ENCODE data around the gene WASF2. TPM values are rescaled to one million over a fixed set of nuclear protein-coding genes. Genes with fewer than 3 reads are reported as not detected.

The WASF2 gene
- total and polyA plus RNA-seq, 2 of the 4 experiments (the other 2 are of a cell fraction) = 7.9 to 45.4 TPM

GRCh38 chr1:27410709-27411108 lies 79.3 kb downstream of the WASF2 start:
- no peak overlapping the region for H4K91ac ChIP-seq (ENCODE audit: insufficient read depth, low read depth, low read length)
- no peak overlapping the region for H3K27ac ChIP-seq (ENCODE audit: insufficient read depth, low read length)
- no peak overlapping the region for H4K5ac ChIP-seq (ENCODE audit: low read depth, low read length)
- H3K9me1 ChIP-seq (ENCODE audit: insufficient read depth, low read length) = no peaks in the 10 kb centered on the region
- ChIA-PET POLR2A (ENCODE audit: unreplicated experiment) (no interaction called here), CTCF (interaction anchor here (0.8 kb wide), 1 partner anchor 45 kb away, joined by 3 read pairs; no protein-coding TSS in a partner anchor)
- no peak overlapping the region for H3K23ac ChIP-seq (ENCODE audit: low read depth, low read length)
- H3K4me2 ChIP-seq (ENCODE audit: low read depth, low read length) = no peak overlapping the region
- no peak overlapping the region for H3K4me3 ChIP-seq (ENCODE audit: insufficient read depth, low read depth, low read length)
- H3K27me3 ChIP-seq (ENCODE audit: control insufficient read depth, insufficient read depth, low read length) = no peaks in the 10 kb centered on the region
- no peak overlapping the region for H3K9ac ChIP-seq (ENCODE audit: low read depth, low read length)
- no peak for DNase-seq
- no peak overlapping the region for H3K14ac ChIP-seq (replicated peaks; ENCODE audit: low read depth, low read length)
- no peaks in the 10 kb centered on the region for H4K20me1 ChIP-seq (ENCODE audit: insufficient read depth, low read length)
- peaks cover 70% of the 10 kb centered on the region for H3K36me3 ChIP-seq (ENCODE audit: control insufficient read depth, insufficient read depth, low read length)
- no peak overlapping the region for H4K8ac ChIP-seq (ENCODE audit: low read depth in 2 of 2, low read length in 2 of 2)
- no CpG with 5 or more reads among the region's 2 CpGs for WGBS, 2 experiments (ENCODE audit: extremely low coverage in 2 of 2, insufficient read length in 1 of 2)
- BruUV-seq (replicated peaks) = no TSS peak
- no peak overlapping the region for H2BK120ac ChIP-seq (ENCODE audit: low read depth, low read length)
- H2AK9ac ChIP-seq (replicated peaks; ENCODE audit: low read depth, low read length, poor library complexity) = no peak overlapping the region
- H2BK5ac ChIP-seq (ENCODE audit: low read depth, low read length, poor library complexity, severe bottlenecking) = no peak overlapping the region
- intact Hi-C loops (cut with micrococcal nuclease) = no loop called here
- H2AFZ ChIP-seq (replicated peaks; ENCODE audit: low read length, poor library complexity) = no peak overlapping the region
- dilution Hi-C loops (cut with HindIII; ENCODE audit: low sequenced_read_pairs, unreplicated experiment) = no loop called here
- H3K4ac ChIP-seq (ENCODE audit: low read depth, low read length) = no peak overlapping the region
- in situ Hi-C loops (cut with MboI; ENCODE audit: low sequenced_read_pairs) = loop anchor here (10.0 kb wide), 1 partner anchor 254 kb away; no protein-coding TSS in a partner anchor
- H3K18ac ChIP-seq (ENCODE audit: low read depth, low read length) = no peak overlapping the region
- no peaks in the 10 kb centered on the region for H3K4me1 ChIP-seq (ENCODE audit: control insufficient read depth, insufficient read depth, low read length)
- H2BK20ac ChIP-seq (ENCODE audit: low read depth, low read length) = no peak overlapping the region
- no peak overlapping the region for H2BK15ac ChIP-seq (ENCODE audit: low read depth, low read length)
- H2AK5ac ChIP-seq (ENCODE audit: low read depth, low read length) = no peak overlapping the region
- no peak overlapping the region for H3K56ac ChIP-seq (ENCODE audit: extremely low read depth, insufficient read depth, low read length)
- ATAC-seq (ENCODE audit: low read depth) = no peak
- no peaks in the 10 kb centered on the region for H3K9me3 ChIP-seq (ENCODE audit: control insufficient read depth, insufficient read depth, low read length)
- TF ChIP-seq CEBPB (IDR thresholded peaks at IDR 0.05; ENCODE audit: low read depth, low read length) = no peak
- TF ChIP-seq MAZ (IDR thresholded peaks at IDR 0.05; ENCODE audit: borderline replicate concordance, low read depth, low read length) = no peak
- no peak for TF ChIP-seq BHLHE40 (IDR thresholded peaks at IDR 0.05; ENCODE audit: low read depth, low read length)
- TF ChIP-seq FOS (IDR thresholded peaks at IDR 0.05; ENCODE audit: low read depth, low read length) = no peak
- no peak for TF ChIP-seq POLR2A (IDR thresholded peaks at IDR 0.05; ENCODE audit: low read depth, low read length)
- no peak for TF ChIP-seq RCOR1 (IDR thresholded peaks at IDR 0.05; ENCODE audit: insufficient replicate concordance, low read length)
- TF ChIP-seq SMC3 (IDR thresholded peaks at IDR 0.05; ENCODE audit: low read depth, low read length) = no peak
- TF ChIP-seq RFX5 (IDR thresholded peaks at IDR 0.05; ENCODE audit: low read depth, low read length) = no peak
- TF ChIP-seq MAFK (IDR thresholded peaks at IDR 0.05; ENCODE audit: low read depth, low read length) = no peak
- TF ChIP-seq USF2 (IDR thresholded peaks at IDR 0.05; ENCODE audit: low read depth, low read length) = no peak
- TF ChIP-seq MXI1 (IDR thresholded peaks at IDR 0.05; ENCODE audit: borderline replicate concordance, low read depth, low read length) = no peak
- no peak for TF ChIP-seq NFE2L2 (IDR thresholded peaks at IDR 0.05; ENCODE audit: low read depth, low read length)
- TF ChIP-seq RAD21 (IDR thresholded peaks at IDR 0.05; ENCODE audit: low read length) = no peak
- no peak for TF ChIP-seq CHD1 (IDR thresholded peaks at IDR 0.05; ENCODE audit: low read depth, low read length)
- no peak for TF ChIP-seq ELK1 (IDR thresholded peaks at IDR 0.05; ENCODE audit: borderline replicate concordance, low read depth, low read length)
- TF ChIP-seq CTCF (conservative IDR thresholded peaks at IDR 0.05; ENCODE audit: low read depth, low read length) = no peak
- H3K79me1 ChIP-seq (ENCODE audit: low read depth in 1 of 2, low read length in 2 of 2) = peaks cover 32 to 34% of the 10 kb centered on the region in 2 experiments
